Gastrocnemius medialis (tissue), 4 donors: ENCODE data around the gene KRT23. TPM values are rescaled to one million over a fixed set of nuclear protein-coding genes. Genes with fewer than 3 reads are reported as not detected.

Source experiments
- ATAC-seq, 2 donors: fragments of 150-250 bp; one replicate each; pipeline ENCODE4 v1.9.1; 2016
- DNase-seq, 2 donors: peaks; one replicate each; pipeline ENCODE4 v3.0.0-alpha.2; 2019
- H3K27ac ChIP-seq, 4 donors: fragments of 200-600 bp; sonication (generic); 1 replicate in 1 of 4; 2 replicates in 3 of 4; pipeline ENCODE4 v1.5.1; 2016 to 2018; ENCODE audit warnings: mild to moderate bottlenecking in 2 of 4, moderate library complexity in 1 of 4
- H3K27me3 ChIP-seq, 3 donors: fragments of 200-600 bp; sonication (generic) in 2 of 3; 1 replicate in 1 of 3; 2 replicates in 2 of 3; pipeline versions ENCODE4 v1.5.1 to v1.6.0; 2016 to 2019; ENCODE audit warnings: mild to moderate bottlenecking in 1 of 3, moderate library complexity in 1 of 3
- H3K36me3 ChIP-seq, 2 donors: fragments of 200-600 bp; sonication (generic) in 1 of 2; one replicate each; pipeline ENCODE4 v1.5.1; 2017 to 2018
- H3K4me1 ChIP-seq, 2 donors: fragments of 200-600 bp; sonication (generic) in 1 of 2; one replicate each; pipeline ENCODE4 v1.5.1; 2016 to 2017; ENCODE audit warnings: mild to moderate bottlenecking in 2 of 2
- H3K4me3 ChIP-seq, 4 donors: fragments of 200-600 bp; sonication (generic) in 3 of 4; 1 replicate in 1 of 4; 2 replicates in 3 of 4; pipeline ENCODE4 v1.5.1; 2016 to 2019; ENCODE audit warnings: mild to moderate bottlenecking in 2 of 4
- H3K9me3 ChIP-seq, 3 donors: fragments of 200-600 bp; sonication (generic) in 2 of 3; 1 replicate in 1 of 3; 2 replicates in 2 of 3; pipeline ENCODE4 v1.5.1; 2016 to 2019
- POLR2A ChIP-seq, 2 donors: fragments of 450-650 bp; IDR thresholded peaks; one replicate each; pipeline ENCODE4 v1.6.1; 2017; ENCODE audit warnings: antibody characterized with exemption in 2 of 2, mild to moderate bottlenecking in 2 of 2, moderate library complexity in 2 of 2
- in situ Hi-C, 4 donors: fragments of 200-750 bp; cut with MboI; loops; one replicate each; pipeline versions ENCODE4 v1.15.0 to v1.8.0; 2017; ENCODE audit warnings: low sequenced_read_pairs in 4 of 4
- intact Hi-C: fragments of 100-400 bp; cut with DNase I; formaldehyde crosslinking; loops from one replicate; pipeline ENCODE4 v1.15.1; 2023; ENCODE audit warnings: low total_unique reads
- total RNA-seq, 4 donors: library from RNA; depleted of rRNA; stranded (reverse); fragments of >200 nt; gene quantifications; one replicate each; pipeline versions ENCODE4 v1.1.0 to v1.2.3, GENCODE V29; 2016
- TF ChIP-seq, protein P1 (sequence below), 5 experiments: fragments of 450-650 bp in 3 of 5; fragments of 200-600 bp in 2 of 5; sonication (generic) in 2 of 5; IDR thresholded peaks in 4 of 5; conservative IDR thresholded peaks in 1 of 5; 1 replicate in 4 of 5; 2 replicates in 1 of 5; pipeline ENCODE4 v1.5.1; 2016 to 2019; ENCODE audit warnings: antibody characterized with exemption in 5 of 5, mild to moderate bottlenecking in 3 of 5, moderate library complexity in 3 of 5

Gene KRT23
- total RNA-seq, 4 donors from 2014 or later, result 0.42 TPM; not detected in 3

DNA sequence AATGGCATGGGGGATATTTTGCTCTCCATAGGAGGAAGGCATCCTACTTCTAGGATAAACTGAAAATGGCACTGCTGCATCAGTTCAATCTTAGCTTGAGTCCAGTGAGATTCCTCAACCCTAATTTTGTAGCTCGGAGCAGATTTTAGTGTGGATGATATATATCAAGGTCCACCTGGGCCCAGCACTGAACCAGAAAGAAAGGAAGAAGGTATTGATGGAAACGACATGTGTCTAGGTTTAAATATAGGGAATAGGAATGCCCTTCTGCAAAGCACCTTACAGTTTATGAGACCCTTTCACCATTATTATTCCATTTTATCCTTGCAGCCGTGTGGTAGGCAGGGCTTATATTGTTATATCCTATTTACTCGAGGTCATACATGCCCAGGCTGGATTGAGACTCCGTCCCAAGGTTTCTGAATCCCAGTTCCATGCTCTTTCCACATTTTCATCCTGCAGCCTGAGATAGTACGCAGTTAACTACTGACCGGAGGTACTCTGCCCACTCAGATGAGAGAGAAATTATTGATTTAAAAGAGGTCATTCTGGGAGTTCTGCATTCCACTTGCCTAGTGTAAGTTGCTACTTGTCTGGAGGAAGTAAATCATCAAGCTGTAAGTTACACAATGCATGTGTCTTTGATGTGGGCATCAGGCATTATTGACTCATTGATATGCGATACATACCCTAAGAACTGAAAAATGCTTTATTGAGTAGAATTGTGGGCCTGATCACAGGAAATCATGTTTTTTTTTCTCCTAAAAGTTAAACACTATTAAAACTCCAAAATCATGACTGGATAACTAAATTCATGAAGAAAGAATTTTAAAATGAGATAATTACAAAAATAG, 19.2 kb upstream of the KRT23 start:
- H3K27me3 ChIP-seq, result no peaks in the 10 kb centered on the region
- peaks cover 10 to 13% of the 10 kb centered on the region in 2 donors for H3K4me1 ChIP-seq
- H3K36me3 ChIP-seq, result no peaks in the 10 kb centered on the region
- no peak overlapping the region for H3K27ac ChIP-seq
- TF ChIP-seq, protein P1, sequence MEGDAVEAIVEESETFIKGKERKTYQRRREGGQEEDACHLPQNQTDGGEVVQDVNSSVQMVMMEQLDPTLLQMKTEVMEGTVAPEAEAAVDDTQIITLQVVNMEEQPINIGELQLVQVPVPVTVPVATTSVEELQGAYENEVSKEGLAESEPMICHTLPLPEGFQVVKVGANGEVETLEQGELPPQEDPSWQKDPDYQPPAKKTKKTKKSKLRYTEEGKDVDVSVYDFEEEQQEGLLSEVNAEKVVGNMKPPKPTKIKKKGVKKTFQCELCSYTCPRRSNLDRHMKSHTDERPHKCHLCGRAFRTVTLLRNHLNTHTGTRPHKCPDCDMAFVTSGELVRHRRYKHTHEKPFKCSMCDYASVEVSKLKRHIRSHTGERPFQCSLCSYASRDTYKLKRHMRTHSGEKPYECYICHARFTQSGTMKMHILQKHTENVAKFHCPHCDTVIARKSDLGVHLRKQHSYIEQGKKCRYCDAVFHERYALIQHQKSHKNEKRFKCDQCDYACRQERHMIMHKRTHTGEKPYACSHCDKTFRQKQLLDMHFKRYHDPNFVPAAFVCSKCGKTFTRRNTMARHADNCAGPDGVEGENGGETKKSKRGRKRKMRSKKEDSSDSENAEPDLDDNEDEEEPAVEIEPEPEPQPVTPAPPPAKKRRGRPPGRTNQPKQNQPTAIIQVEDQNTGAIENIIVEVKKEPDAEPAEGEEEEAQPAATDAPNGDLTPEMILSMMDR (IDR thresholded peaks at IDR 0.05 in 4 of 5, conservative IDR thresholded peaks at IDR 0.05 in 1 of 5), result no peak
- no peak for TF ChIP-seq POLR2A (IDR thresholded peaks at IDR 0.05)
- H3K9me3 ChIP-seq, result no peaks in the 10 kb centered on the region
- DNase-seq (no peak), ATAC-seq (no peak)
- in situ Hi-C loops (loop anchor here in 2 of 4 donors (25.0 kb wide), 2 partner anchors 94 to 106 kb away; partner anchors contain the start of genes KRT12 (in 1 of the 2), KRTAP2-2 (in 1 of the 2), KRTAP2-3 (in 1 of the 2) and KRTAP2-4 (in 1 of the 2)), intact Hi-C loops (no loop called here)
- H3K4me3 ChIP-seq, result no peak overlapping the region

DNA sequence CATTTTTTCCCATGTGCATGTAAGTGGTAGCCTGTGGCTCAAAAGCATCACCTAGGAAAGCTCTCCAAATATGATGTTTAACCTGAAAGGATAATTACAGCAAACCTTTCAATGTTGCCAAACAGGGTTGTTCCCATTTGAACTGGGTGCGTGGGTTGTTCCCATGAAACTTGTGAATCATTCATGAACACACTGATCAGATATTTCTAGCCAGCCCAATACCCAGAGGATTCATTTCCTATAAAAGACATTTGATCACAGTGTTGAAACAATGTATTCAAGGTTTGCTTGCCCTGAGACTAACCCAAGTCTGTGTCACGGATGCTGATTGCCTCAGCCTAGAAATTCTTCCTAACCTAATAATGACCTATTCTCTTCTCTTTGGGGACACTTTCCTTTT, 16.4 kb upstream of the KRT23 start:
- Histone ChIP-seq H3K27me3 (peaks cover 0 to 7% (median 3%) of the 10 kb centered on the region in 3 donors), H3K36me3 (no peaks in the 10 kb centered on the region), H3K4me3 (no peak overlapping the region), H3K4me1 (peaks cover 13 to 14% of the 10 kb centered on the region in 2 donors), H3K9me3 (no peaks in the 10 kb centered on the region), H3K27ac (no peak overlapping the region)
- intact Hi-C loops, result loop anchor here (2.0 to 5.0 kb wide), 2 partner anchors 27 to 42 kb away; no protein-coding TSS in a partner anchor
- TF ChIP-seq, protein P1 (IDR thresholded peaks at IDR 0.05 in 4 of 5, conservative IDR thresholded peaks at IDR 0.05 in 1 of 5), result no peak
- no peak for TF ChIP-seq POLR2A (IDR thresholded peaks at IDR 0.05)
- in situ Hi-C loops, result loop anchor here in 2 of 4 donors (25.0 kb wide), 2 partner anchors 92 to 108 kb away; partner anchors contain the start of genes KRT12 (in 1 of the 2), KRTAP2-2 (in 1 of the 2), KRTAP2-3 (in 1 of the 2) and KRTAP2-4 (in 1 of the 2)
- ATAC-seq (no peak), DNase-seq (no peak)

DNA sequence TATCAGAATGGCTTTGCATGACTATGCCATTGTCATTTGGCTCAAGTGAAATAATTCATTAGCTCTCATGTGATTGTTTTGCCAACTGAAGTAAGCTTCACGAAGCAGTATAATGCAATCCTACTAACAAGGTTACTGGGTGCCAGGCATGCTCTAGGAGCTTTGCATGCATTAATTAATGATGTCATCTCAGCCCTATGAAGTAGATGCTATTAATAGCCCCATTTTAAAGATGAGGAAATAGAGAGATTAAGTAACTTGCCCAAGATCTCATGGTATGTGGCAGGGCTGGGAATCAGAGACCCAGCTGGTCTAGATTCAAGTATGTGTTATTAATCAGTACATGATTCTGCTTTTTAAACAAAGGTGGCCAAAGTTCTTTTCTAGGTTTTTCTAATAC, 15.2 kb upstream of the KRT23 start:
- Histone ChIP-seq H3K9me3 (no peaks in the 10 kb centered on the region), H3K4me3 (no peak overlapping the region), H3K36me3 (no peaks in the 10 kb centered on the region), H3K27ac (peak overlapping the region in 3 of 4 donors; percentile 25 to 52 (median 46)), H3K4me1 (peaks cover 13 to 14% of the 10 kb centered on the region in 2 donors), H3K27me3 (peaks cover 3 to 15% (median 8%) of the 10 kb centered on the region in 3 donors)
- TF ChIP-seq, protein P1 (IDR thresholded peaks at IDR 0.05 in 4 of 5, conservative IDR thresholded peaks at IDR 0.05 in 1 of 5), result no peak
- TF ChIP-seq POLR2A (IDR thresholded peaks at IDR 0.05), result no peak
- DNase-seq (no peak), ATAC-seq (peak; percentile 56 to 73)
- intact Hi-C loops, result loop anchor here (2.0 to 5.0 kb wide), 2 partner anchors 28 to 40 kb away; no protein-coding TSS in a partner anchor
- in situ Hi-C loops, result loop anchor here in 2 of 4 donors (25.0 kb wide), 2 partner anchors 90 to 110 kb away; partner anchors contain the start of genes KRT12 (in 1 of the 2), KRTAP2-2 (in 1 of the 2), KRTAP2-3 (in 1 of the 2) and KRTAP2-4 (in 1 of the 2)

DNA sequence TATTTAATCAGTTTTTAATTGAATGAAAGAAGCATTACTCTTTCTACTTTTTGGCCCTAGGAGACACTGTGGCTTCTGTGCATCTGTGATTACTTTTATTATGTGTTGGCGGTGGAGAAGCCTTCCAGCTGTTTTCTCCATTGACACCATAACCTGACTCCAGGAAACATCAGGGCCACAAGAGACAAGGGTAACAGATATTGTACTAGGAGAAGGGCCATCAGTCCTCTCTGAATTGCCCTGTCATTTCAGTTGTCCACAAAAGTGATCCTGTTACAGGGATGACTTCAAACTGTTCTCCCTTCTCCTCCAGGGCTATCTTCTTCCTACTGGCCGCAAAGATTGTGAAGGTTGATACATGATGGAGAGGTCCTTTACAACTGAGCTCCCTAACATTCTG, 14.7 kb upstream of the KRT23 start:
- peak; percentile 49 to 78 for ATAC-seq

More for the DNA sequence above, 14.7 kb upstream of the KRT23 start:
- no peak for DNase-seq
- Histone ChIP-seq H3K27ac (peak overlapping the region in 3 of 4 donors; percentile 25 to 52 (median 46)), H3K4me3 (no peak overlapping the region), H3K36me3 (no peaks in the 10 kb centered on the region), H3K9me3 (no peaks in the 10 kb centered on the region), H3K4me1 (peaks cover 13 to 14% of the 10 kb centered on the region in 2 donors), H3K27me3 (peaks cover 3 to 15% (median 8%) of the 10 kb centered on the region in 3 donors)
- in situ Hi-C loops (loop anchor here in 2 of 4 donors (25.0 kb wide), 2 partner anchors 90 to 110 kb away; partner anchors contain the start of genes KRT12 (in 1 of the 2), KRTAP2-2 (in 1 of the 2), KRTAP2-3 (in 1 of the 2) and KRTAP2-4 (in 1 of the 2)), intact Hi-C loops (loop anchor here (2.0 to 5.0 kb wide), 2 partner anchors 29 to 40 kb away; no protein-coding TSS in a partner anchor)
- TF ChIP-seq, protein P1 (IDR thresholded peaks at IDR 0.05 in 4 of 5, conservative IDR thresholded peaks at IDR 0.05 in 1 of 5), result no peak
- no peak for TF ChIP-seq POLR2A (IDR thresholded peaks at IDR 0.05)
